ENCODE measurements around the gene CXorf38.
"Not testable (repeated sequence)": the region's sequence is repeated elsewhere in the genome, so short reads cannot be mapped to it uniquely, and the experiment has no call there.

The CXorf38 gene

GRCh38 chrX:40628506-40628905, 18.9 kb downstream of the CXorf38 start:
- DNase-seq (ENCODE audit: low spot score) = no peak

DNA sequence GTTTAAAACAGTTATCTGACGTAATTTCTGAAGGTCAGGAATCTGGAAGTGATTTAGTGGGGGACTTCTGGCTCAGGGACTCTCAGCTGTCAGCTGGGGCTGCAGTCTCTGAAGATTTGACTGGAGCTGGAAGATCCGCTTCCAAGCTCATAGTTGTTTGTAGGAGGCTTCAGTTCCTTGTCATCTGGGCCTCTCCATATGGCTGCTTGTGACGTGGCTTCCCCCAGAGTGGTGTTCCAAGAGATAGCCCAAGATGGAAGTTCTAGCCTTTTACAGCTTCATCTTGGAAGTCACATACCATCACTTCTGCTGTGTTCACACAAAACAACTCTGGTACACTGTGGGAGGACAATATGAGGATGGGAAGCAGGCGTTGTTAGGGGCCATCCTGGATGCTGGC, 22.1 kb downstream of the CXorf38 start:
- DNase-seq (ENCODE audit: low spot score) = no peak

- DNase-seq (ENCODE audit: low spot score) = no peak
These were observed 23.7 kb downstream of the CXorf38 start for GRCh38 chrX:40623665-40624064.

DNA sequence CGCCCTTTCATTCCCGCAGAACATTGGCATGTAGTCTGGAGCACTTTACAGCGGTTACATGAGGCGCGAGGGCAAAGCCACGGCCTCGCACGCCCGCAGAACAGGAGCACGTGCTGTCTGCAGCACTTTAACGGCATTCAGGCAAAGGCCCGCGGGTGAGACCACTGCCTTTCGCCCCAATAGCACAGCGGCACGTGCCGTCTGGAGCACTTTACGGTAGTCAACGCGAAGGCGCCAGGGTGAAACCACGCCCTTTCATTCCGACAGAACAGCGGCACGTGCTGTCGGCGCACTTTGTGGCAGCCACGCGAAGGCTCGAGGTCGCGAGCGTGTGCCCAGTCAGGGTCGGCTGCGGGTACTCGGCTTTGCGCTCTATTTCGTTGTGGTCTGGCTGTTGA, 24.2 kb downstream of the CXorf38 start, which contains the start of gene MPC1L:
Gene MPC1L, plus strand, starts transcription at position 290 of the 398 bp plus-strand sequence. CDS start 138 bp downstream, outside the sequence.
- no peak for DNase-seq (ENCODE audit: low spot score)

GRCh38 chrX:40622479-40623138, 24.8 kb downstream of the CXorf38 start:
- DNase-seq (ENCODE audit: low spot score) = no peak

GRCh38 chrX:40617566-40617965, 29.8 kb downstream of the CXorf38 start:
- DNase-seq (ENCODE audit: low spot score) = no peak

- DNase-seq (ENCODE audit: low spot score) = no peak
These were observed 31.4 kb downstream of the CXorf38 start for GRCh38 chrX:40615976-40616375.

DNA sequence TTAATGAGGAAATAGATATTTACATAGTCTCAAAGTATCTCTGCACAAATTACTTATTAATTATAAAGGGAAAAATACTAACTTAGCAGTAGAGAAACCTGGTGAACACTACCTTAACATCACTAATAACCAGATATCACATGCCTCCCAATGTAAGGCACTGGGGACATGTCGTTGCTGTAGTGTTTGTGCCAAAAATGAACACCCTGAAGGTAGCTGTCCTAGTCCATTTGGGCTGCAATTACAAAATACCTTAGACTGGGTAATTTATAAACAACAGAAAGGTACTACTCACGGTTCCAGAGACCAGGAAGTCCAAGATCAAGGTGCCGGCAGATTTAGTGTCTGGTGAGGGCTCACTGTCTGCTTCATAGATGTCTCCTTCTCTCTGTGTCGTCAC, 34.9 kb downstream of the CXorf38 start:
- DNase-seq (ENCODE audit: low spot score) = no peak

DNA sequence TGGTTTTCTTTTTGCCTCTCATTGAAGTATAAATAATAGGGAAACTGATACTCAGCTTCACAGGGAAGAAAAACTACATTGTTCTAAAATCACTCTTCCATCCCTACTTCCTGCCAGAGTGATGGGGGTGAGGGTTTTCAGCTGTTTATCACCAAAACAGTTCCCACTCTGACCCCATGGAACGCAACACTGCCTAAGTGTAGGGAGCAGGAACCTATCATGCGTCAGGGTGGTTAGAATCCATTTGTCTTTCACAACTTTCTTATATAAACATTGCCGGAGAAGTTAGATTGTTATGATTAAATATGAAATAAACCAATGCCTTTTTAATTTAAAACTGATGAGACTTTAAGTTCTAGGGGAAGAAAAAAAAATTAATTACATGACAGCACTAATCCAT, 40.0 kb downstream of the CXorf38 start:
- no peak for DNase-seq (ENCODE audit: low spot score)

DNA sequence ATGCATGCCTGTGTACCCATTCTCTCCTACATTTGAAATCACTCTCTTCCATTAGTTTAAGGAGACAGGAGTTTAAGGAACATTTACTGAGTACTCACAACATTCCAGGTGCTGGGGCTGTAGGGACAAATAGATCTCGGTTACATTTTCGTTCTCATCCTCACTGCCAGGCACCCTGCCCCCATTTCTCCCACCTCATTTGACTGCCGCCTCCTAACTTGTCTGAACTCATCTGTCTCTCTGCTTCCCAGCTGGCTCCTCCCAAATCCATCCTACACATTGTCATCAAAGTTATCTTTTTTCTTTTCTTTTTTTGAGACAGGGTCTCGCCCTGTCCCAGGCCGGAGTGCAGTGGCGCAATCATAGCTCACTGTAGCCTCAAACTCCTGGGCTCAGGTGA, 43.9 kb downstream of the CXorf38 start:
- no peak for DNase-seq (ENCODE audit: low spot score)

DNA sequence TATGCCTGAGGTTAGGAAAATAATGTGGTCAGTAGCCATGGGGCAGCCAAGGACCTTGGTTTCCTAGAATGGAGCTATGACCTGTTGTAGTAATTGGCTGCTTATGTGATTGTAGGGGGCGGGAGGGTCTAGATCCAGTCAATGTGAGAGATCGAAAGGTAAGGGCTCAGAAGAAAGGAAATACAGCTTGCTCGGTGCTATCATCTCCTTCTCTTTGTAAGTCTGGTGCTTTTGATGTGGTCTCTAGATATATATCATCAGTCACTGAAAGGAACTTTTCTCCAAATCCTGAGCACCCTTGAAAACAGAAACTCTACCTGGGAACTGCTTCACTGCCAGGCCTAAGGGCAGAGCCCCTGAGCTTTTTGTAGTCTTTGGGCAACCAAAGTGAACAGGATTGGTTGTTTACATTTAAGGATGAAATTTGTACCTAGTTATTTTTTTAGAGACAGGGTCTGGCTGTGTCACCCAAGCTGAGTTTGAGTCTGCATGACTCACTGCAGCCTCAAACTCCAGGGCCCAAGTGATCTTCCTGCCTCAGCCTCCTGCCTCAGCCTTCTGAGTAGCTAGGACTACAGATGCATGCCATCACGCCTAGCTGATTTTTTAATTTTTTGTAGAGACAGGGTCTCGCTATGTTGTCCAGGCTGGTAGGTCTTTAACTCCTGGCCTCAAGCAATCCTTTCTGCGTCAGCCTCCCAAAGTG, 57.6 kb downstream of the CXorf38 start:
- not testable (repeated sequence) for DNase-seq (ENCODE audit: low spot score)

DNA sequence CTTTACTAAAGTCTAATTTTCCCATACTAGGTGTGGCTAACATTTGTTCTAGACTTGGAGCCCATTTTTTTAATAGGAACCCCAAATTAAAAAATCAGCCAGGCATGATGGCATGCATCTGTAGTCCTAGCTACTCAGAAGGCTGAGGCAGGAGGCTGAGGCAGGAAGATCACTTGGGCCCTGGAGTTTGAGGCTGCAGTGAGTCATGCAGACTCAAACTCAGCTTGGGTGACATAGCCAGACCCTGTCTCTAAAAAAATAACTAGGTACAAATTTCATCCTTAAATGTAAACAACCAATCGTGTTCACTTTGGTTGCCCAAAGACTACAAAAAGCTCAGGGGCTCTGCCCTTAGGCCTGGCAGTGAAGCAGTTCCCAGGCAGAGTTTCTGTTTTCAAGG, 59.7 kb downstream of the CXorf38 start:
- DNase-seq (ENCODE audit: low spot score) = not testable (repeated sequence)

- DNase-seq (ENCODE audit: low spot score) = no peak
These were observed 64.5 kb downstream of the CXorf38 start for GRCh38 chrX:40582811-40583210.

GRCh38 chrX:40582178-40582577, 65.2 kb downstream of the CXorf38 start:
- not testable (repeated sequence) for DNase-seq (ENCODE audit: low spot score)

DNA sequence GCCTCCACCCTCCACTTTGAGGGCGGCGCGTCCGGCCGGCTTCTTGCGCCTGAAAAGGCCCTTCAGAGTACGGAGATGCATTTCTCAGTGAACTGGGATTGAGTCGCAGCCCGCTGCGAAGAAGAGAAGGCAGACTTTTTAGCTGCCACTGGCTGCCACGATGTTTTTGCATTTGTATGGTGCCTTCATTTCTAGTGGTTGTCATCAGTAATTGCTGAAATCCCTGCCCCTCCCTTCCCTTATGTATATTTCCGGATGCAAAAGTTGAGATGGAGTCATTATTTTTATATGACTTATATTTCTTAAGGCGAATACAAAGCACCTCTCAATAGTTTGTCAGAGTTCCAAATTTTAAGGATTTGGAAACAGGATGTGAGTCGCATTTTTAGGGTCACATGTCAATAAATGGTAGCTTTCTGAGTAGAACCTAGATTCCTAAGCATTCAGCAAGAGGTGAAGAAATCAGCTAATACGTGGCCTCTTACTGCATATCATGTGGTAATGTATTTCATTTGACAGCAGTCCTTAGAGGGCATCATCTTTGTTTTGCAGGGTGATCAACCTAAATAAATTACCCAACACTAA, 65.9 kb downstream of the CXorf38 start:
- no peak for DNase-seq (ENCODE audit: low spot score)

DNA sequence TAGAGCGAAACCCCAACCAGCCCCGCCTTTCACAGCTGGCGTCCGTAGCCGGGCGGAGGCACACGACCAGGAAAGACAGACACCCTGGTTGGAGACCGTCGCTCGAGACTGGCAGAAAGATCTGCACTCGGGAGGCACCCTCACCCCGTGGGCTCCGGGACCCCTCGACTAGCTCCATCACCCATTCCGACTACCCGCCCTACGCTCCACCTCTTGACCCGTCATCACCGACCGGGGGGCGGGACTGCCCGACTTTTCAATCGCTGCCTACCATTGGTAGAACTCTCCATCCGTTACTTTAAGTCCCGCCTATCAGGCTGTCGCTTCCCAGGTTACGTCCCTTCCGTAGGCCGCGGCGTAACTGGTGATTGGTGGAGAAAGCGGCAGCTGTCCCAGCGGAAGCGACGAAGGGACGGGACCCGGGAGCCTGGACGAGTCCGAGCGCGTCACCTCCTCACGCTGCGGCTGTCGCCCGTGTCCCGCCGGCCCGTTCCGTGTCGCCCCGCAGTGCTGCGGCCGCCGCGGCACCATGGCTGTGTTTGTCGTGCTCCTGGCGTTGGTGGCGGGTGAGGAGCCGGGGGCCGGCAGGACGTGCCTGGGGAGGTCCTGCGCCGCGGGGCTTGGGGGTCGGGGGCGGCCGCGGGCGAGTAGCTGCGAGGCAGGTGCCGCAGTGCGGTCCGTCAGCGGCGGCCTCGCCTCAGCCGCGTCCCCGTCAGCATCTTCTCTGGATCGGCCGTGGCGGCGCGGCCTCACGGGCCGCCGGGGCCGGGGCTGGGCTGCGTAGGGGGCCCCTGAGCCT, 66.6 kb downstream of the CXorf38 start, which contains the start of gene ATP6AP2:
Gene ATP6AP2, plus strand, starts transcription at position 434 of the 799 bp plus-strand sequence. Its CDS starts 96 bp downstream, at position 530.
- DNase-seq (ENCODE audit: low spot score) = peak; percentile 94

- no peak for DNase-seq (ENCODE audit: low spot score)
These were observed 67.3 kb downstream of the CXorf38 start for GRCh38 chrX:40579900-40580536.

- no peak for DNase-seq (ENCODE audit: low spot score)
These were observed 68.2 kb downstream of the CXorf38 start for GRCh38 chrX:40579141-40579540.

DNA sequence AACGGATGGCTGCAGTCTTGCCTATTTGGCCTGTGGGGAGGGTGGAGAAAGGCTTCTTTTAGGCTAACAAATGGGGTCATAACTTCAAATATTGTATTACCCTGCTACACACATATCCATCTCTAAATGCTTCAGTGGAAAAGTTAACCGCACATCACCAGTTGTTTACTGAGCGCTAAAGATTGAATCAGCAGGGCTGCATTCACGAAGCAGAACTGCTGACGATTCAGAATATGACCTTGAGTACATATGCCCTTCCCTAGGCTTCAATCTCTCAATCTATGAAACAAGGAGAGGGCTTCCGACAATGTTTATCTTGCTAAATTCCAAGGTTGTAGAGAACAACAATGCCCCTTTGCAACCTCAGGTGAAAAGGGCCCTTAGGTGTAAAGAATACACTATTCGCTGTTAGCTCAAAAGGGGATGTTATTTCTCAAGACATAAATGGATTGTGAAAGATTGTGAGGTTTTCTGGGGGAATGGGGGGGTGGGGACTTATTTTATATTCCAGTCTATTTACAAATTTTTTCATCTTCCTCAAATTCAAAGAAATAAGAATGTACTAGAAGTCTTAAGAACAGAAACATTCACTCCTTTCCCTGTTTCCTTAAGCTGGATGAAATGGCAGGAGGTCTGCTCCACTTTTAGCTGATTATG, 69.2 kb downstream of the CXorf38 start:
- DNase-seq (ENCODE audit: low spot score) = no peak

Data from AG08395 (cell line).